ENCODE data around the gene MAP3K19. TPM values are rescaled to one million over a fixed set of nuclear protein-coding genes. Genes with fewer than 3 reads are reported as not detected.
"Not testable (repeated sequence)": the region's sequence is repeated elsewhere in the genome, so short reads cannot be mapped to it uniquely, and the experiment has no call there.

The MAP3K19 gene
- total RNA-seq, 2 donors from 2014 or later, result not detected

DNA sequence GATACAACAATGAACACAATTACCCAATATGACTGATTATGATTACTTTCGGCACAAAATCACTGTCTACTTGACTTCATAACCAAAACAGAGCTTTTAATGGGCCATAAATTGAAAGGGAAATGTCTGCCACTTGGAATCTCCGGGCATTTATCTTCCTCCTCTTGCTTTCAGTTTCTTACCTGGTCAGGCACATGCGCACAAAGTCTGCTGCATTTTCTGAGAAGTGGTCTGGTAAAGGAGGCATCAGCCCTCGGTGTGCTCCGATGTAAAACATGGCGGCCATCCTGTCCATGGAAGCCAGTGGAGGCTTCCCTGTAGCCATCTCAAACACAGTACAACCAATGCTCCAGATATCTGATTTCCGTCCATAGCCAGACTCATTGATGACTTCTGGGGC, 66.6 kb downstream of the MAP3K19 start:
- Histone ChIP-seq H3K36me3 (no peaks in the 10 kb centered on the region), H3K27ac (no peak overlapping the region), H3K27me3 (replicated peaks; ENCODE audit: insufficient read depth) (no peaks in the 10 kb centered on the region), H3K9me3 (no peaks in the 10 kb centered on the region), H3K4me3 (no peak overlapping the region), H3K4me1 (ENCODE audit: control insufficient read depth in 1 of 2, low read depth in 2 of 2) (no peaks in the 10 kb centered on the region)
- no peak for ATAC-seq (ENCODE audit: insufficient number of reproducible peaks, low FRiP score, low read depth)
- DNase-seq (ENCODE audit: low spot score), result no peak
- TF ChIP-seq, protein P1, sequence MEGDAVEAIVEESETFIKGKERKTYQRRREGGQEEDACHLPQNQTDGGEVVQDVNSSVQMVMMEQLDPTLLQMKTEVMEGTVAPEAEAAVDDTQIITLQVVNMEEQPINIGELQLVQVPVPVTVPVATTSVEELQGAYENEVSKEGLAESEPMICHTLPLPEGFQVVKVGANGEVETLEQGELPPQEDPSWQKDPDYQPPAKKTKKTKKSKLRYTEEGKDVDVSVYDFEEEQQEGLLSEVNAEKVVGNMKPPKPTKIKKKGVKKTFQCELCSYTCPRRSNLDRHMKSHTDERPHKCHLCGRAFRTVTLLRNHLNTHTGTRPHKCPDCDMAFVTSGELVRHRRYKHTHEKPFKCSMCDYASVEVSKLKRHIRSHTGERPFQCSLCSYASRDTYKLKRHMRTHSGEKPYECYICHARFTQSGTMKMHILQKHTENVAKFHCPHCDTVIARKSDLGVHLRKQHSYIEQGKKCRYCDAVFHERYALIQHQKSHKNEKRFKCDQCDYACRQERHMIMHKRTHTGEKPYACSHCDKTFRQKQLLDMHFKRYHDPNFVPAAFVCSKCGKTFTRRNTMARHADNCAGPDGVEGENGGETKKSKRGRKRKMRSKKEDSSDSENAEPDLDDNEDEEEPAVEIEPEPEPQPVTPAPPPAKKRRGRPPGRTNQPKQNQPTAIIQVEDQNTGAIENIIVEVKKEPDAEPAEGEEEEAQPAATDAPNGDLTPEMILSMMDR (IDR thresholded peaks at IDR 0.05), result no peak

DNA sequence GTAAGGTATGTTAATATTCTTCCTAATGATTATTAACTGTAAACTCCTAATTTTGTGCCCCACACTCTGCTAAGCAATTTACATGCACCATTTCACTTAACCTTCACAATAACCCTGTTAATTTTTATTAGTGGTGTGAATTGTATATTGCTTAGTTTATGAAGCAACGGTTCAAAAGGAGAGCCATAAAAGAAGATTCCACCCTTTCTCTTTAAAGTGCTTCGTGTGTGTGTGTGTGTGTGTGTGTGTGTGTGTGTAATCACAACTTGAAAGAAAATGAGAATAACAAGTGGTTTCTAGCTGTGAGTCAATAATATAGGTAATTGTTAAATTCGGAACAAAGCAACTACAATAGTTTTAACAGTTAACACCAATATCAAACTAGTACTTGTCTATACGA, 68.0 kb downstream of the MAP3K19 start:
- Histone ChIP-seq H3K4me1 (ENCODE audit: control insufficient read depth in 1 of 2, low read depth in 2 of 2) (no peaks in the 10 kb centered on the region), H3K36me3 (no peaks in the 10 kb centered on the region), H3K27ac (no peak overlapping the region), H3K4me3 (no peak overlapping the region), H3K9me3 (peaks cover 4% of the 10 kb centered on the region), H3K27me3 (replicated peaks; ENCODE audit: insufficient read depth) (no peaks in the 10 kb centered on the region)
- TF ChIP-seq, protein P1 (IDR thresholded peaks at IDR 0.05), result no peak
- DNase-seq (ENCODE audit: low spot score) (no peak), ATAC-seq (ENCODE audit: insufficient number of reproducible peaks, low FRiP score, low read depth) (no peak)

DNA sequence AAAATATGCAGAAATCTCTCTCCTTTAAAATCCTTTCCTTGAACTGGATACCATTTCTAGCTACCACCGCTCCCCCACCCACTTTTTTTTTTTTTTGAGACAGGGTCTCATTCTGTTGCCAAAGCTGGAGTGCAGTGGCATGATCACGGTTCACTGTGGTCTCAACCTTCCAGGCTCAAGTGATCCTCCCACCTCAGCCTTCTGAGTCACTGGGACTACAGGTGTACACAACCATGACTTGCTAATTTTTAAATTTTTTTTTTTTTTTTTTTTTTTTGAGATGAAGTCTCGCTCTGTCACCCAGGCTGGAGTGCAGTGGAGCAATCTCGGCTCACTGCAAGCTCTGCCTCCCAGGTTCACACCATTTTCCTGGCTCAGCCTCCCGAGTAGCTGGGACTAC, 70.1 kb downstream of the MAP3K19 start:
- not testable (repeated sequence) for ATAC-seq (ENCODE audit: insufficient number of reproducible peaks, low FRiP score, low read depth); H3K4me3 ChIP-seq; H3K4me1 ChIP-seq (ENCODE audit: control insufficient read depth in 1 of 2, low read depth in 2 of 2); H3K36me3 ChIP-seq; H3K27me3 ChIP-seq (replicated peaks; ENCODE audit: insufficient read depth); DNase-seq (ENCODE audit: low spot score); H3K27ac ChIP-seq
- H3K9me3 ChIP-seq, result peaks cover 10% of the 10 kb centered on the region

DNA sequence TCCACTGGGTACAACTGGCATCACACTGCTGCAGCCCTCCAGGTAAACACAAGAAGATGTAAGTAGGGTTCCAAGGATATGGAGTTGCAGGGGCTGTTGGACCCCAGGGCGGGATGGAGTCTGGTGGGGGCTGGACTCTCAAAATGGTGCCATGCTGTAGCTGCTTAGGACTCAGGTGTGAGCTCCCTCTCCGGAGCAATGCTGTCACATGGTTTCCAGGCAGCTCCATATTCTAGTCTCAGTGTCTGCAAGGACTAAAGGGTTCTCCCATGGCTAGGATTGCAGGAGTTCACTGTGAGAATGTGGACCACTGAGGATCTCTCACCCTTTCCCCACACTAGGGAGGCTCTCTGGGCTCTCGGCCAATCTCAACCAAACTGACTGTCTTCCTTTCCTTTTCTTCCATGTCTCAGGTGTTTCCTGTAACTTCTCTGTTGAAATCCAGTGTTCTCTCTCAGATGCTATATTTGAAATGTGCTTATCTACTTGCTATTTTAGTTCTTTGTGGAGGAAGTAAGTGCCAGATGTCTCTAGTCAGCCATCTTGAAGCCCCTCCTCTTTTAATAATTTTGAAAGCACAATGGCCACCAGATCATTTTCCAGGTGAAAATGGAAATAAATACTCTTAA, 71.1 kb downstream of the MAP3K19 start:
- H3K9me3 ChIP-seq, result peaks cover 10% of the 10 kb centered on the region
- ATAC-seq (ENCODE audit: insufficient number of reproducible peaks, low FRiP score, low read depth), result no peak
- no peak for DNase-seq (ENCODE audit: low spot score)
- H3K27me3 ChIP-seq (replicated peaks; ENCODE audit: insufficient read depth), result no peaks in the 10 kb centered on the region
- TF ChIP-seq, protein P1 (IDR thresholded peaks at IDR 0.05), result no peak
- H3K4me3 ChIP-seq, result no peak overlapping the region
- no peaks in the 10 kb centered on the region for H3K4me1 ChIP-seq (ENCODE audit: control insufficient read depth in 1 of 2, low read depth in 2 of 2)
- no peaks in the 10 kb centered on the region for H3K36me3 ChIP-seq
- no peak overlapping the region for H3K27ac ChIP-seq

DNA sequence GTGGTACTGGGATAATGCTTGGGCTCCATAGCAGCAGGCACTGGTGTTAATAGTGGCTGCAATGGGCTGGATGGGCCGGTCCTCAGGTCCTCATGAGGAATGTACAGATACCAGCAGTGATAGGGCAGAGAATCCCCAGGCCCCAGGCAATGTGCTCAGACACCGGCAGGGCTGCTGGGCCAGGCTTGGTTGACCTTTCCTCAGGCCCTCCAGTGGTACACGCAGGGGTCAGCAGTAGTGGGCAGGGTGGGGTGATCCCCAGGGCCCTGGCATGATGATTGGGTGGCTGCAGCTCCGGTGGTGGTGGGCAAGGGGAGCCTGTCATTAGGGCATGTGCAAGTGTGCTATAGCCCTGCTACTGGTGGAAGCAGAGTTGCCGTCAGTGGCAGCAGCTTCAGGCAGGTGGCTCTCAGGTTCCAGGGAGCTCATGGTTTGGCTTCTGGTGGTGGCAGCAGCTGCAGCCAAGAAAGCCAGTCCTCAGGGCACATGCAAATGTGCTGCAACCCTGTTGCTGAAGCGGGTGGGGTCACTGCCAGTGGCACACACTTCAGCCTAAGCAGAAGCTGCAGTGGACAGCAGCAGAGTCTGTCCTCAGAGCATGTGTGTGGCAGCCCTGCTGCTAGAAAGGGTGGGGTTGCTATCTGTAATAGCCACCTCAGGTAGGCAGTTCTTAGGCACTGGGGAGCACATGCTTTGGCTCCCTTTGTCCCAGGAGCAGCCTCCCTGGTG, 71.8 kb downstream of the MAP3K19 start:
- ATAC-seq (ENCODE audit: insufficient number of reproducible peaks, low FRiP score, low read depth) (no peak), DNase-seq (ENCODE audit: low spot score) (no peak)
- TF ChIP-seq, protein P1 (IDR thresholded peaks at IDR 0.05), result no peak
- no peaks in the 10 kb centered on the region for H3K36me3 ChIP-seq
- no peaks in the 10 kb centered on the region for H3K4me1 ChIP-seq (ENCODE audit: control insufficient read depth in 1 of 2, low read depth in 2 of 2)
- no peak overlapping the region for H3K27ac ChIP-seq
- no peak overlapping the region for H3K4me3 ChIP-seq
- H3K27me3 ChIP-seq (replicated peaks; ENCODE audit: insufficient read depth), result no peaks in the 10 kb centered on the region
- peaks cover 10% of the 10 kb centered on the region for H3K9me3 ChIP-seq
